ENCODE results near the gene SHCBP1L.

Gene SHCBP1L

GRCh38 chr1:182978151-182978853 lies 25.3 kb upstream of the SHCBP1L start:
- TF ChIP-seq POLR2A (IDR thresholded peaks at IDR 0.05; ENCODE audit: low read depth, low read length) (no peak), TAF1 (IDR thresholded peaks at IDR 0.05; ENCODE audit: borderline replicate concordance, low read depth, low read length) (no peak)
- no peak for FAIRE-seq
- no peak for DNase-seq (ENCODE audit: insufficient read length)

- DNase-seq (ENCODE audit: insufficient read length) (no peak), FAIRE-seq (no peak)
- TF ChIP-seq POLR2AphosphoS5 (IDR thresholded peaks at IDR 0.05; ENCODE audit: low read depth, low read length) (no peak), TAF1 (IDR thresholded peaks at IDR 0.05; ENCODE audit: borderline replicate concordance, low read depth, low read length) (no peak), POLR2A (IDR thresholded peaks at IDR 0.05; ENCODE audit: low read depth, low read length) (no peak)
These were observed 24.5 kb upstream of the SHCBP1L start for GRCh38 chr1:182977480-182977879.

GRCh38 chr1:182974506-182975191 lies 21.7 kb upstream of the SHCBP1L start:
- DNase-seq (ENCODE audit: insufficient read length), result no peak
- no peak for FAIRE-seq
- no peak for TF ChIP-seq POLR2A (IDR thresholded peaks at IDR 0.05; ENCODE audit: low read depth, low read length)
- TF ChIP-seq TAF1 (IDR thresholded peaks at IDR 0.05; ENCODE audit: borderline replicate concordance, low read depth, low read length), result no peak
- TF ChIP-seq POLR2AphosphoS5 (IDR thresholded peaks at IDR 0.05; ENCODE audit: low read depth, low read length), result no peak

- DNase-seq (ENCODE audit: insufficient read length), result no peak
- TF ChIP-seq POLR2A (IDR thresholded peaks at IDR 0.05; ENCODE audit: low read depth, low read length) (no peak), POLR2AphosphoS5 (IDR thresholded peaks at IDR 0.05; ENCODE audit: low read depth, low read length) (no peak), TAF1 (IDR thresholded peaks at IDR 0.05; ENCODE audit: borderline replicate concordance, low read depth, low read length) (no peak)
- FAIRE-seq, result no peak
These were observed 19.9 kb upstream of the SHCBP1L start for GRCh38 chr1:182972829-182973228.

- FAIRE-seq, result no peak
- DNase-seq (ENCODE audit: insufficient read length), result no peak
- TF ChIP-seq POLR2A (IDR thresholded peaks at IDR 0.05; ENCODE audit: low read depth, low read length) (no peak), POLR2AphosphoS5 (IDR thresholded peaks at IDR 0.05; ENCODE audit: low read depth, low read length) (no peak), TAF1 (IDR thresholded peaks at IDR 0.05; ENCODE audit: borderline replicate concordance, low read depth, low read length) (no peak)
These were observed 19.3 kb upstream of the SHCBP1L start for GRCh38 chr1:182972231-182972630.

GRCh38 chr1:182971219-182971618 lies 18.3 kb upstream of the SHCBP1L start:
- DNase-seq (ENCODE audit: insufficient read length) (no peak), FAIRE-seq (no peak)
- TF ChIP-seq POLR2A (IDR thresholded peaks at IDR 0.05; ENCODE audit: low read depth, low read length) (no peak), TAF1 (IDR thresholded peaks at IDR 0.05; ENCODE audit: borderline replicate concordance, low read depth, low read length) (no peak), POLR2AphosphoS5 (IDR thresholded peaks at IDR 0.05; ENCODE audit: low read depth, low read length) (no peak)

GRCh38 chr1:182968836-182969734 lies 16.1 kb upstream of the SHCBP1L start:
- TF ChIP-seq TAF1 (IDR thresholded peaks at IDR 0.05; ENCODE audit: borderline replicate concordance, low read depth, low read length) (no peak), POLR2A (IDR thresholded peaks at IDR 0.05; ENCODE audit: low read depth, low read length) (no peak), POLR2AphosphoS5 (IDR thresholded peaks at IDR 0.05; ENCODE audit: low read depth, low read length) (no peak)
- FAIRE-seq (no peak), DNase-seq (ENCODE audit: insufficient read length) (no peak)

GRCh38 chr1:182968151-182968741 lies 15.3 kb upstream of the SHCBP1L start:
- TF ChIP-seq TAF1 (IDR thresholded peaks at IDR 0.05; ENCODE audit: borderline replicate concordance, low read depth, low read length) (no peak), POLR2AphosphoS5 (IDR thresholded peaks at IDR 0.05; ENCODE audit: low read depth, low read length) (no peak), POLR2A (IDR thresholded peaks at IDR 0.05; ENCODE audit: low read depth, low read length) (no peak)
- DNase-seq (ENCODE audit: insufficient read length), result no peak
- FAIRE-seq, result no peak

GRCh38 chr1:182965861-182966260 lies 12.9 kb upstream of the SHCBP1L start:
- DNase-seq (ENCODE audit: insufficient read length), result no peak
- FAIRE-seq, result no peak
- TF ChIP-seq POLR2AphosphoS5 (IDR thresholded peaks at IDR 0.05; ENCODE audit: low read depth, low read length), result no peak
- no peak for TF ChIP-seq POLR2A (IDR thresholded peaks at IDR 0.05; ENCODE audit: low read depth, low read length)
- no peak for TF ChIP-seq TAF1 (IDR thresholded peaks at IDR 0.05; ENCODE audit: borderline replicate concordance, low read depth, low read length)

- DNase-seq (ENCODE audit: insufficient read length), result no peak
- no peak for FAIRE-seq
- TF ChIP-seq POLR2AphosphoS5 (IDR thresholded peaks at IDR 0.05; ENCODE audit: low read depth, low read length) (no peak), POLR2A (IDR thresholded peaks at IDR 0.05; ENCODE audit: low read depth, low read length) (no peak), TAF1 (IDR thresholded peaks at IDR 0.05; ENCODE audit: borderline replicate concordance, low read depth, low read length) (no peak)
These were observed 12.1 kb upstream of the SHCBP1L start for GRCh38 chr1:182965096-182965495.

GRCh38 chr1:182962554-182963115 lies 9.7 kb upstream of the SHCBP1L start:
- peak; percentile 39; the same call in 1 of the 2 replicates for TF ChIP-seq POLR2A (IDR thresholded peaks at IDR 0.05; ENCODE audit: low read depth, low read length)
- no peak for TF ChIP-seq POLR2AphosphoS5 (IDR thresholded peaks at IDR 0.05; ENCODE audit: low read depth, low read length)
- TF ChIP-seq TAF1 (IDR thresholded peaks at IDR 0.05; ENCODE audit: borderline replicate concordance, low read depth, low read length), result peak; percentile 31; the same call in 1 of the 2 replicates
- FAIRE-seq (peak; percentile 85), DNase-seq (ENCODE audit: insufficient read length) (peak; percentile 54)
